HepG2 (cell line): Measurements from ENCODE around the gene MPZL3. TPM values are rescaled to one million over a fixed set of nuclear protein-coding genes. Genes with fewer than 3 reads are reported as not detected.

Source experiments
- ATAC-seq: fragments of 200-7000 bp; cut with Tn5 transposase; 3 replicates; pipeline ENCODE4 v1.9.1; 2020; ENCODE audit warnings: mild to moderate bottlenecking, moderate library complexity
- BruUV-seq: library from RNA; stranded (reverse); fragments of 400-500 nt; replicated peaks from 2 replicates; lab custom pipeline; 2021; lab: Mats Ljungman, UMichigan
- CTCF ChIA-PET: fragments of 300-600 bp; formaldehyde crosslinking; extraction: SDS; loops from one replicate; lab custom pipeline; 2021; ENCODE audit warnings: low total read pairs, inconsistent platforms, low intra/inter-chr PET ratio; lab: Yijun Ruan, JAX
- POLR2A ChIA-PET: fragments of 350-600 bp; sonication (Branson Sonifier 250); formaldehyde crosslinking; loops from one replicate; lab custom pipeline; 2020; ENCODE audit warnings: antibody characterized with exemption, inconsistent platforms; lab: Yijun Ruan, JAX
- DNase-seq: peaks from one replicate; pipeline ENCODE4 v3.0.0-alpha.2; 2015; ENCODE audit warnings: low spot score
- FAIRE-seq: peaks from 3 replicates; lab custom pipeline; 2011; peaks lifted over from hg19 to GRCh38; lab: Jason Lieb, UNC
- H2AFZ ChIP-seq: one replicate; pipeline ENCODE4 v1.6.1; 2011; ENCODE audit warnings: low read length, inconsistent platforms
- H3K27ac ChIP-seq: fragments of 300-600 bp; 3 replicates; pipeline ENCODE4 v1.8.0; 2011; ENCODE audit warnings: mixed run types, mild to moderate bottlenecking, mixed read lengths, low read length, inconsistent platforms; ENCODE audit not compliant: insufficient read depth; ENCODE audit errors: extremely low read length
- H3K27me3 ChIP-seq, 2 experiments: fragments of 200-600 bp in 1 of 2; 2 replicates in 1 of 2; 3 replicates in 1 of 2; pipeline versions ENCODE4 v1.6.0 to v1.8.0; 2011; ENCODE audit warnings: low read length in 2 of 2, mild to moderate bottlenecking in 2 of 2, moderate library complexity in 2 of 2, inconsistent platforms in 1 of 2; ENCODE audit not compliant: insufficient read depth in 2 of 2, control insufficient read depth in 1 of 2
- H3K36me3 ChIP-seq, 2 experiments: fragments of 200-600 bp in 1 of 2; replicated peaks in 1 of 2; 2 replicates in 1 of 2; 3 replicates in 1 of 2; pipeline versions ENCODE4 v1.5.1 to v1.8.0; 2011; ENCODE audit warnings: low read length in 2 of 2, inconsistent platforms in 1 of 2; ENCODE audit not compliant: insufficient read depth in 2 of 2, control insufficient read depth in 1 of 2
- H3K4me1 ChIP-seq: 2 replicates; pipeline ENCODE4 v1.5.1; 2012; ENCODE audit warnings: low read length, inconsistent platforms; ENCODE audit not compliant: insufficient read depth
- H3K4me2 ChIP-seq: 2 replicates; pipeline ENCODE4 v1.6.0; 2011; ENCODE audit warnings: low read depth, low read length, inconsistent platforms
- H3K4me3 ChIP-seq, 3 experiments: fragments of 200-600 bp in 1 of 3; sonication (generic), shearing (Covaris generic) in 1 of 3; replicated peaks in 1 of 3; 2 replicates each; pipeline ENCODE4 v1.5.1; 2011 to 2016; ENCODE audit warnings: low read length in 3 of 3, inconsistent platforms in 2 of 3, low read depth in 2 of 3, mild to moderate bottlenecking in 2 of 3, control low read depth in 1 of 3, mixed read lengths in 1 of 3; ENCODE audit not compliant: insufficient read depth in 1 of 3
- H3K79me2 ChIP-seq: one replicate; pipeline ENCODE4 v1.6.1; 2011; ENCODE audit warnings: low read length, inconsistent platforms; ENCODE audit not compliant: insufficient read depth
- H3K9ac ChIP-seq: 2 replicates; pipeline ENCODE4 v1.6.0; 2011; ENCODE audit warnings: mild to moderate bottlenecking, low read depth, low read length, inconsistent platforms; ENCODE audit not compliant: insufficient read depth
- H3K9me3 ChIP-seq: 2 replicates; pipeline ENCODE4 v1.5.1; 2012; ENCODE audit warnings: mild to moderate bottlenecking, low read length
- H4K20me1 ChIP-seq: 2 replicates; pipeline ENCODE4 v1.6.0; 2011; ENCODE audit warnings: inconsistent platforms, mild to moderate bottlenecking, low read length, moderate library complexity; ENCODE audit not compliant: insufficient read depth
- DNMT1 ChIP-seq: sonication (generic); formaldehyde crosslinking; IDR thresholded peaks from 2 replicates; pipeline ENCODE4 v1.5.1; 2020; ENCODE audit warnings: mild to moderate bottlenecking, missing genetic modification reagents
- FOXJ3 ChIP-seq: sonication (generic); formaldehyde crosslinking; IDR thresholded peaks from 2 replicates; pipeline ENCODE4 v1.4.0; 2020; ENCODE audit warnings: missing genetic modification reagents, mild to moderate bottlenecking, borderline replicate concordance
- MIER2 ChIP-seq: IDR thresholded peaks from 2 replicates; pipeline ENCODE4 v1.6.1; 2016; ENCODE audit warnings: missing biosample characterization, missing genetic modification reagents
- MTF1 ChIP-seq: sonication (generic); formaldehyde crosslinking; IDR thresholded peaks from 2 replicates; pipeline ENCODE4 v1.5.0; 2020; ENCODE audit warnings: missing genetic modification reagents
- NBN ChIP-seq: fragments of 450-650 bp; conservative IDR thresholded peaks from 2 replicates; pipeline ENCODE4 v1.6.1; 2017
- PLRG1 ChIP-seq: fragments of 450-650 bp; conservative IDR thresholded peaks from 2 replicates; pipeline ENCODE4 v1.6.1; 2016
- PRPF4 ChIP-seq: fragments of 200-400 bp; formaldehyde crosslinking; IDR thresholded peaks from 2 replicates; pipeline ENCODE4 v1.6.1; 2016; ENCODE audit warnings: low read length, low read depth; ENCODE audit not compliant: poor library complexity, severe bottlenecking
- REXO4 ChIP-seq: sonication (generic); formaldehyde crosslinking; IDR thresholded peaks from 2 replicates; pipeline ENCODE4 v1.8.0; 2022; ENCODE audit warnings: missing genetic modification reagents, mild to moderate bottlenecking, borderline replicate concordance
- SKI ChIP-seq: fragments of 450-650 bp; IDR thresholded peaks from one replicate; pipeline ENCODE4 v1.6.1; 2018; ENCODE audit warnings: mild to moderate bottlenecking; ENCODE audit not compliant: partially characterized antibody
- ZMYM4 ChIP-seq: sonication (generic); formaldehyde crosslinking; IDR thresholded peaks from 2 replicates; pipeline ENCODE4 v1.8.1; 2023; ENCODE audit warnings: mild to moderate bottlenecking, missing genetic modification reagents
- ZNF124 ChIP-seq: sonication (generic); formaldehyde crosslinking; IDR thresholded peaks from 2 replicates; pipeline ENCODE4 v1.4.0; 2020; ENCODE audit warnings: missing genetic modification reagents
- ZNF34 ChIP-seq: sonication (generic); formaldehyde crosslinking; IDR thresholded peaks from 2 replicates; pipeline ENCODE4 v1.4.0; 2020; ENCODE audit warnings: mild to moderate bottlenecking, missing genetic modification reagents, borderline replicate concordance
- ZNF598 ChIP-seq: sonication (generic); formaldehyde crosslinking; IDR thresholded peaks from 2 replicates; pipeline ENCODE4 v1.5.1; 2020; ENCODE audit warnings: mild to moderate bottlenecking, missing genetic modification reagents, borderline replicate concordance
- ZNF672 ChIP-seq: sonication (generic); formaldehyde crosslinking; IDR thresholded peaks from 2 replicates; pipeline ENCODE4 v1.8.1; 2022; ENCODE audit warnings: missing genetic modification reagents
- ZNF773 ChIP-seq: sonication (generic); formaldehyde crosslinking; IDR thresholded peaks from 2 replicates; pipeline ENCODE4 v1.4.0; 2020; ENCODE audit warnings: missing genetic modification reagents, borderline replicate concordance
- WGBS: methylation state at CpG from one replicate; pipeline ENCODE4 v1.1.6; 2017; ENCODE audit warnings: low lambda C conversion rate; 5-methylcytosine and 5-hydroxymethylcytosine counted together
- in situ Hi-C: cut with HindIII; loops from 2 replicates; pipeline ENCODE4 v1.10.0; 2017; ENCODE audit warnings: low pct_unique_long_range_greater_than_20kb; ENCODE audit not compliant: extremely low pct_ligation_motif_present
- intact Hi-C: fragments of 100-400 bp; cut with micrococcal nuclease; formaldehyde crosslinking; loops from one replicate; pipeline ENCODE4 v1.10.0; 2022; ENCODE audit not compliant: unreplicated experiment
- polyA plus RNA-seq, 8 experiments: library from polyadenylated mRNA; depleted of rRNA in 3 of 8; stranded (reverse) in 7 of 8; unstranded in 1 of 8; fragments of >200 nt; fragmentation: Illumina TruSeq in 4 of 8; extraction: Trizol in 4 of 8; gene quantifications; 2 replicates each; pipeline versions ENCODE4 v1.2.1 to v1.2.3, GENCODE V29; 2011 to 2016; ENCODE audit warnings: low read depth in 4 of 8, missing spikeins in 1 of 8, mixed read lengths in 1 of 8; ENCODE audit not compliant: insufficient read depth in 1 of 8
- total RNA-seq, 5 experiments: library from RNA; depleted of rRNA; stranded (reverse); fragments of >200 nt; fragmentation: Illumina TruSeq; extraction: Trizol; gene quantifications; 2 replicates each; pipeline ENCODE4 v1.2.3, GENCODE V29; 2016; ENCODE audit warnings: low read depth in 1 of 5
- TF ChIP-seq, protein P1 (sequence below): sonication (generic); formaldehyde crosslinking; IDR thresholded peaks from 2 replicates; pipeline ENCODE4 v1.8.1; 2023; ENCODE audit warnings: mild to moderate bottlenecking, moderate library complexity, missing genetic modification reagents
- TF ChIP-seq, protein P2 (sequence below): sonication (generic); formaldehyde crosslinking; IDR thresholded peaks from 2 replicates; pipeline ENCODE4 v1.4.0; 2020; ENCODE audit warnings: missing genetic modification reagents, borderline replicate concordance
- TF ChIP-seq, protein P3 (sequence below): sonication (generic); formaldehyde crosslinking; IDR thresholded peaks from 2 replicates; pipeline ENCODE4 v1.4.0; 2020; ENCODE audit warnings: missing genetic modification reagents, borderline replicate concordance

Gene MPZL3
- total and polyA plus RNA-seq, 2 of the 13 experiments (the other 11 are each of a cell fraction or from before 2014, with no cell fraction given) = 5.3 to 9.3 TPM

DNA sequence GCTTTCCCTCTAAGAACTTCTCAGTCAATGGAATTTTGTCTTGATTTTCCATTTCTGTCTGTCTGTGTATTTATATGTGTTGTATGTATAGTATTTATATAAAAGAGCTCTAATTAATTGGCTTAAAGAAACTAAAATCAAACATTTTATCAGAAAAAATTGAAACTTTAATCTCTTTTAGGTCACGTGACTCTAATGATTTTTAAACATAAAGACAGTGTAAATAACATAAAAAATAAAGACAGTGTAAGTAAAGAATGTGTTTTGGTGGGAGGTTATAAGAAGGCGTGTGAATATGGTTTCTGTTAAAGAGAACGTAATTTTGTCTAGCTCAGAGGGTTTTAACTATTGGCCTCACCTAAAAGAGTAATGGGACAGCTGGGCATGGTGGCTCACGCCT lies 29.7 kb downstream of the MPZL3 start:
- in situ Hi-C loops (no loop called here), intact Hi-C loops (no loop called here)
- WGBS = 88% methylated on average over 4 of the region's 4 CpGs
- ChIA-PET POLR2A (no interaction called here), CTCF (no interaction called here)
- Histone ChIP-seq H3K9me3 (no peaks in the 10 kb centered on the region), H4K20me1 (no peaks in the 10 kb centered on the region), H3K4me3 (no peak overlapping the region), H3K4me1 (peaks cover 27% of the 10 kb centered on the region), H3K4me2 (no peak overlapping the region), H3K27me3 (no peaks in the 10 kb centered on the region), H3K27ac (no peak overlapping the region), H3K79me2 (no peaks in the 10 kb centered on the region), H2AFZ (no peak overlapping the region), H3K36me3 (no peaks in the 10 kb centered on the region), H3K9ac (no peak overlapping the region)
- ATAC-seq = no peak
- BruUV-seq = no TSS peak
- DNase-seq = no peak
- no peak for FAIRE-seq
- TF ChIP-seq REXO4 (CRISPR knock-in tag) (no peak), ZNF598 (no peak), PLRG1 (no peak), DNMT1 (no peak), PRPF4 (no peak), ZNF672 (CRISPR knock-in tag) (no peak), ZMYM4 (CRISPR knock-in tag) (no peak), MIER2 (no peak), ZNF34 (CRISPR knock-in tag) (no peak), FOXJ3 (no peak), NBN (no peak), ZNF773 (CRISPR knock-in tag) (no peak), SKI (no peak), MTF1 (no peak), ZNF124 (CRISPR knock-in tag) (no peak)
- TF ChIP-seq, protein P1, sequence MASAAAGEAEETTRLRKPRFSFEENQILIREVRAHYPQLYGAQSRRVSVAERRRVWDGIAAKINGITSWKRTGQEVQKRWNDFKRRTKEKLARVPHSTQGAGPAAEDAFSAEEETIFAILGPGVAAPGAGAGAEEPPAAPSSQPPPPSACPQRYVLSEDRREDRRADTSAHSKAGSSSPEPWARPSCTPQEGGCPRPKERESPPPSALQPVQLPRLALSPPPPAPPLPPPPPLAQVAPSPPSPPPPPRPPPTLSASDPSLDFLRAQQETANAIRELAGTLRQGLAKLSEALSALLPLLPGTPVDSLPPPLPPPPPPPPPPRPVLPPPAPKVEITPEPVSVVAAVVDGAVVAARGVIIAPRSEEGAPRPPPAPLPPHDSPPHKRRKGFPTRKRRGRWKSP (CRISPR knock-in tag) = no peak
- TF ChIP-seq, protein P2, sequence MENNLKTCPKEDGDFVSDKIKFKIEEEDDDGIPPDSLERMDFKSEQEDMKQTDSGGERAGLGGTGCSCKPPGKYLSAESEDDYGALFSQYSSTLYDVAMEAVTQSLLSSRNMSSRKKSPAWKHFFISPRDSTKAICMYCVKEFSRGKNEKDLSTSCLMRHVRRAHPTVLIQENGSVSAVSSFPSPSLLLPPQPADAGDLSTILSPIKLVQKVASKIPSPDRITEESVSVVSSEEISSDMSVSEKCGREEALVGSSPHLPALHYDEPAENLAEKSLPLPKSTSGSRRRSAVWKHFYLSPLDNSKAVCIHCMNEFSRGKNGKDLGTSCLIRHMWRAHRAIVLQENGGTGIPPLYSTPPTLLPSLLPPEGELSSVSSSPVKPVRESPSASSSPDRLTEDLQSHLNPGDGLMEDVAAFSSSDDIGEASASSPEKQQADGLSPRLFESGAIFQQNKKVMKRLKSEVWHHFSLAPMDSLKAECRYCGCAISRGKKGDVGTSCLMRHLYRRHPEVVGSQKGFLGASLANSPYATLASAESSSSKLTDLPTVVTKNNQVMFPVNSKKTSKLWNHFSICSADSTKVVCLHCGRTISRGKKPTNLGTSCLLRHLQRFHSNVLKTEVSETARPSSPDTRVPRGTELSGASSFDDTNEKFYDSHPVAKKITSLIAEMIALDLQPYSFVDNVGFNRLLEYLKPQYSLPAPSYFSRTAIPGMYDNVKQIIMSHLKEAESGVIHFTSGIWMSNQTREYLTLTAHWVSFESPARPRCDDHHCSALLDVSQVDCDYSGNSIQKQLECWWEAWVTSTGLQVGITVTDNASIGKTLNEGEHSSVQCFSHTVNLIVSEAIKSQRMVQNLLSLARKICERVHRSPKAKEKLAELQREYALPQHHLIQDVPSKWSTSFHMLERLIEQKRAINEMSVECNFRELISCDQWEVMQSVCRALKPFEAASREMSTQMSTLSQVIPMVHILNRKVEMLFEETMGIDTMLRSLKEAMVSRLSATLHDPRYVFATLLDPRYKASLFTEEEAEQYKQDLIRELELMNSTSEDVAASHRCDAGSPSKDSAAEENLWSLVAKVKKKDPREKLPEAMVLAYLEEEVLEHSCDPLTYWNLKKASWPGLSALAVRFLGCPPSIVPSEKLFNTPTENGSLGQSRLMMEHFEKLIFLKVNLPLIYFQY (CRISPR knock-in tag) = no peak
- TF ChIP-seq, protein P3, sequence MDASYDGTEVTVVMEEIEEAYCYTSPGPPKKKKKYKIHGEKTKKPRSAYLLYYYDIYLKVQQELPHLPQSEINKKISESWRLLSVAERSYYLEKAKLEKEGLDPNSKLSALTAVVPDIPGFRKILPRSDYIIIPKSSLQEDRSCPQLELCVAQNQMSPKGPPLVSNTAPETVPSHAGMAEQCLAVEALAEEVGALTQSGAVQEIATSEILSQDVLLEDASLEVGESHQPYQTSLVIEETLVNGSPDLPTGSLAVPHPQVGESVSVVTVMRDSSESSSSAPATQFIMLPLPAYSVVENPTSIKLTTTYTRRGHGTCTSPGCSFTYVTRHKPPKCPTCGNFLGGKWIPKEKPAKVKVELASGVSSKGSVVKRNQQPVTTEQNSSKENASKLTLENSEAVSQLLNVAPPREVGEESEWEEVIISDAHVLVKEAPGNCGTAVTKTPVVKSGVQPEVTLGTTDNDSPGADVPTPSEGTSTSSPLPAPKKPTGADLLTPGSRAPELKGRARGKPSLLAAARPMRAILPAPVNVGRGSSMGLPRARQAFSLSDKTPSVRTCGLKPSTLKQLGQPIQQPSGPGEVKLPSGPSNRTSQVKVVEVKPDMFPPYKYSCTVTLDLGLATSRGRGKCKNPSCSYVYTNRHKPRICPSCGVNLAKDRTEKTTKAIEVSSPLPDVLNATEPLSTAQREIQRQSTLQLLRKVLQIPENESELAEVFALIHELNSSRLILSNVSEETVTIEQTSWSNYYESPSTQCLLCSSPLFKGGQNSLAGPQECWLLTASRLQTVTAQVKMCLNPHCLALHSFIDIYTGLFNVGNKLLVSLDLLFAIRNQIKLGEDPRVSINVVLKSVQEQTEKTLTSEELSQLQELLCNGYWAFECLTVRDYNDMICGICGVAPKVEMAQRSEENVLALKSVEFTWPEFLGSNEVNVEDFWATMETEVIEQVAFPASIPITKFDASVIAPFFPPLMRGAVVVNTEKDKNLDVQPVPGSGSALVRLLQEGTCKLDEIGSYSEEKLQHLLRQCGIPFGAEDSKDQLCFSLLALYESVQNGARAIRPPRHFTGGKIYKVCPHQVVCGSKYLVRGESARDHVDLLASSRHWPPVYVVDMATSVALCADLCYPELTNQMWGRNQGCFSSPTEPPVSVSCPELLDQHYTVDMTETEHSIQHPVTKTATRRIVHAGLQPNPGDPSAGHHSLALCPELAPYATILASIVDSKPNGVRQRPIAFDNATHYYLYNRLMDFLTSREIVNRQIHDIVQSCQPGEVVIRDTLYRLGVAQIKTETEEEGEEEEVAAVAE (CRISPR knock-in tag) = no peak
